ENCODE measurements around the gene PTPRT.

Gene PTPRT

DNA sequence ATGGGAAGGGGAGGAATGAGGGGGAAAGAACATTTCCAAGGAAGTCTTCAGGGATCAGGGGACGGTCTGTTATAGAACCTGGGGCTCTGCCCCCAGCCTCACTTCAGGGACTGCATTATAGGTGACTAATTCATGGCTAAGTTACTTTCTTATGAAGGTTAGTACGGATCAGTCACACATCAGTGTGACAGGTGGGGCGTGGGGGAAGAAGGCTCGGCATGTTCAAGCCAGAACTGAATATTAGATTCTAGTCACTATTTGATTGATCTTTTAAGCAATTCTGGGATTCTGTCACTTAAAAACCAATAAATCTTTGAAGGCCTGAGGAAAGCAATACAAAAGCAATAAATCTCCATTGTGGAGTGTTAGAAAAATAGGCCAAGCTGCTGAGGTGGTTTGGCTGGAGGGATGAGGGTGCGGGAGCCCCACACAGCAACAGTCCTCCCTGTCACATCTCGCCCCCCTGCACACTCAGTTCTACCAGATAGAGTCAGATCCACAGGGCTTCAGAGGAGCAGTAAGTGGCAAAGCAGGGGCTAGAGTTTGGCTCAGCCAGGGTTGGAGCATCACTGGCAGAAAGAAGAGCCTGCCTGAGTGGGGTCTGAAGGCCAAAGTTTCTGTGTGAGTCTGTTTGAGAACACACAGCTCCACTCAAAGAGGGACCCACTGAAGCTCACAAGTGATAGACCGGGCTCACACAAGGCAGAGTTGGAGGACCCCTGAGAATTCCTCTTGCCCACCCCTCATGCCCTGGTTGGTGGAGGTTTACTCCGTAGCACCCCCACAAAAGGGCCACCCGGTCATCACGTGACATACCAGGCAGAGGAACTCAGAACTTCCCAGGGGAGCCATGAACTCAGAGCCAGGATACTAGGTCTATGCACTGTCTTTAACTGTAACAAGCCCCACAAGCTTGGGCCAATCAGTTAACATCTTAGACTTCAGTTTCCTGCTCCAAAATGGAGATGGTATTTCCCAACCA, 843.2 kb downstream of the PTPRT start:
- H3K27ac ChIP-seq (ENCODE audit: low read depth, low read length), result no peak overlapping the region
- H3K36me3 ChIP-seq (ENCODE audit: insufficient read depth, low read length), result no peaks in the 10 kb centered on the region
- no peaks in the 10 kb centered on the region for H3K4me1 ChIP-seq (ENCODE audit: insufficient read depth, low read length)
- no peak overlapping the region for H3K9ac ChIP-seq (ENCODE audit: low read depth, low read length)
- WGBS, result 84% methylated on average over 10 of the region's 10 CpGs
- no peaks in the 10 kb centered on the region for H3K27me3 ChIP-seq (ENCODE audit: insufficient read depth, low read length)
- H3K4me3 ChIP-seq (ENCODE audit: low read length), result no peak overlapping the region
- no peaks in the 10 kb centered on the region for H3K9me3 ChIP-seq (ENCODE audit: insufficient read depth, low read depth, low read length)

- WGBS, result 74% methylated on average over 2 of the region's 2 CpGs
Observed at GRCh38 chr20:42341654-42342053, 848.1 kb downstream of the PTPRT start.

DNA sequence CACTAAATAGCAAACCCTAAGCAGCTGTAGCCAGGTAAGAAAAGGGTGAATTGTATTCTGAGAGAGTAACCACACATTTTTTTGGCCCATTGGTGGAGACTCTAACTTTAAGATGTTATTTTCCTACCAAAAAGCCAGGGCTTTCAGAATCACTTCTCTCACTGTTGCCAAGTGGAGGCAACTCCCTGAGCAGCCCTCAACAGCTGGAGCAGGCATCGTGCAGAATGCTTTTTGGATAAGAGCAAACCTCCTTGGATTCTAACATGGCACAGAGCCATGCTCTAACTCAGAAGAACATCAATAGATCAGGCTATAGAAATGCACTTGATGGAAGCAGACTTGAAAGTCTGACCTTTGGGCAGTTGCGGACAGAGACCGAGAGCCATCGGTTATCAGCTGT, 849.3 kb downstream of the PTPRT start:
- Histone ChIP-seq H3K9me3 (ENCODE audit: insufficient read depth, low read depth, low read length) (no peaks in the 10 kb centered on the region; the same call in 1 of the 2 replicates), H3K4me1 (ENCODE audit: insufficient read depth, low read length) (0 out of 2 replicates have a peak, but pooled peaks cover 4% of the 10 kb centered on the region), H3K27me3 (ENCODE audit: insufficient read depth, low read length) (no peaks in the 10 kb centered on the region), H3K27ac (ENCODE audit: low read depth, low read length) (no peak overlapping the region), H3K36me3 (ENCODE audit: insufficient read depth, low read length) (no peaks in the 10 kb centered on the region), H3K4me3 (ENCODE audit: low read length) (no peak overlapping the region), H3K9ac (ENCODE audit: low read depth, low read length) (no peak overlapping the region)
- 93% methylated on average over 4 of the region's 4 CpGs for WGBS

More at GRCh38 chr20:42341654-42342053, 848.1 kb downstream of the PTPRT start:
- H3K9me3 ChIP-seq (ENCODE audit: insufficient read depth, low read depth, low read length), result no peaks in the 10 kb centered on the region
- 0 out of 2 replicates have a peak, but pooled peaks cover 4% of the 10 kb centered on the region for H3K4me1 ChIP-seq (ENCODE audit: insufficient read depth, low read length)
- H3K27ac ChIP-seq (ENCODE audit: low read depth, low read length), result no peak overlapping the region
- no peaks in the 10 kb centered on the region for H3K36me3 ChIP-seq (ENCODE audit: insufficient read depth, low read length)
- no peak overlapping the region for H3K4me3 ChIP-seq (ENCODE audit: low read length)
- no peaks in the 10 kb centered on the region for H3K27me3 ChIP-seq (ENCODE audit: insufficient read depth, low read length)
- no peak overlapping the region for H3K9ac ChIP-seq (ENCODE audit: low read depth, low read length)

- no peaks in the 10 kb centered on the region for H3K27me3 ChIP-seq (ENCODE audit: insufficient read depth, low read length)
- 86% methylated on average over 5 of the region's 5 CpGs for WGBS
Observed at GRCh38 chr20:42338294-42339201, 851.2 kb downstream of the PTPRT start.

GRCh38 chr20:42336576-42336975, 853.1 kb downstream of the PTPRT start:
- H3K9ac ChIP-seq (ENCODE audit: low read depth, low read length), result no peak overlapping the region
- 0 out of 2 replicates have a peak, but pooled peaks cover 4% of the 10 kb centered on the region for H3K4me1 ChIP-seq (ENCODE audit: insufficient read depth, low read length)
- 100% methylated on average over 1 of the region's 1 CpG for WGBS
- no peak overlapping the region for H3K4me3 ChIP-seq (ENCODE audit: low read length)
- H3K27ac ChIP-seq (ENCODE audit: low read depth, low read length), result no peak overlapping the region
- H3K27me3 ChIP-seq (ENCODE audit: insufficient read depth, low read length), result no peaks in the 10 kb centered on the region
- no peaks in the 10 kb centered on the region for H3K36me3 ChIP-seq (ENCODE audit: insufficient read depth, low read length)
- H3K9me3 ChIP-seq (ENCODE audit: insufficient read depth, low read depth, low read length), result no peaks in the 10 kb centered on the region; the same call in 1 of the 2 replicates

More at GRCh38 chr20:42338294-42339201, 851.2 kb downstream of the PTPRT start:
- Histone ChIP-seq H3K9me3 (ENCODE audit: insufficient read depth, low read depth, low read length) (no peaks in the 10 kb centered on the region; the same call in 1 of the 2 replicates), H3K9ac (ENCODE audit: low read depth, low read length) (no peak overlapping the region), H3K27ac (ENCODE audit: low read depth, low read length) (no peak overlapping the region), H3K4me1 (ENCODE audit: insufficient read depth, low read length) (0 out of 2 replicates have a peak, but pooled peaks cover 4% of the 10 kb centered on the region), H3K4me3 (ENCODE audit: low read length) (no peak overlapping the region), H3K36me3 (ENCODE audit: insufficient read depth, low read length) (no peaks in the 10 kb centered on the region)

DNA sequence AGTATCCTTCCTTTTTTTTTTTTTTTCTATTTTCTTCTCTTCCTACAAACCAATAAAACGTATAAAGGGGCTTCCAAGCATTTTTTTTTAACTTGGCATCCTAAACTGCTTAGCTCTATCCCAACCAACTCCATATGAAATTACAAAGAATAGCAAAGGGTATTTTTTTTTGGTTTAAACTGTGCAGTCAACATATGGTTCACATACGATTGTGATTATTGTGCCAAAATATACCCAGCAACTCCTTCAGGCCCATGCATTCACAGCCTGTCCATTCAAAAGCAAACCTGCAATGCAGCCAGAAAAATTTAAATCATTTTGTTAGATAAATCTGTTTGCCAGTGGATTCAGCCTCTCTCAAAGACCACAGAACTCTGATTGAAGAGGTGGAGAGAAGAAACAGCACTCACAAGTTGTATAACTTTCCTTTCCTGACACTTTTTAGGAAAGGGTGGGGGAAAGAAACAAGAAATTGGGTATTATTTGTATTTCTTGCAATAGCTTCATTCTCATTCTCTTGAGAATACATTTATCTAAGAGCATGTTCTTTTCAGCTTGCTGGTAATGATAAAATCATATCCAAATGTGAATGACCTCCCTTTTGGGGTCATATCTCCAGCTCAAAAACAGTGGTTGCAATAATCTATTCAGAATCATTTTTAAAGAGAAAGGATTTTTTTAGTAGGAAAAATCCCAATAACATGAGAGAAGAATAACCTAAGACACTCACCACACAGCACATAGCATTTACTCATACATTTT, 870.3 kb downstream of the PTPRT start:
- Histone ChIP-seq H3K4me3 (ENCODE audit: low read length) (no peak overlapping the region), H3K36me3 (ENCODE audit: insufficient read depth, low read length) (no peaks in the 10 kb centered on the region), H3K27me3 (ENCODE audit: insufficient read depth, low read length) (no peaks in the 10 kb centered on the region), H3K9me3 (ENCODE audit: insufficient read depth, low read depth, low read length) (no peaks in the 10 kb centered on the region), H3K9ac (ENCODE audit: low read depth, low read length) (no peak overlapping the region), H3K27ac (ENCODE audit: low read depth, low read length) (no peak overlapping the region), H3K4me1 (ENCODE audit: insufficient read depth, low read length) (peaks cover 5% of the 10 kb centered on the region; the same call in 1 of the 2 replicates)
- 83% methylated on average over 2 of the region's 2 CpGs for WGBS

DNA sequence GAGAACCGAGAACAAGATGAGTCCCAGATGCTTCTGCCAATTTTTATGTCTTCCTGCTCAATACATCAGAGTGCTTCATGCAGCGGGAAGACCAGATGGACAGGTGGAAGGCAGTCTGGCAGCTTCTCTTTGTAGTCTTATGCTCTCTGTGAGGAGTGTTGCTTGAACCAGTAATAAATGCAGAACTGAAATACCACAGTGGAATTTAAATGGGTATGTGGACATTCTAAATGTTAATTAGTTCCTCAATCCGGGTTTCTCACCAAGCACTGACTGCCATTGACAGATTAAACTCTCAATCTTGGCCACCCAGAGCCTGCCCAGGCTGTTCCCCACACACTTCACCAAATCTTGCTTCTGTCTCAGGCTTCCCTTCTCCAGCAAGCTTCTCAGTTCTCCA, 876.0 kb downstream of the PTPRT start:
- WGBS, result 76% methylated on average over 3 of the region's 3 CpGs
- H3K36me3 ChIP-seq (ENCODE audit: insufficient read depth, low read length), result no peaks in the 10 kb centered on the region
- no peak overlapping the region for H3K4me3 ChIP-seq (ENCODE audit: low read length)
- H3K9ac ChIP-seq (ENCODE audit: low read depth, low read length), result no peak overlapping the region
- H3K4me1 ChIP-seq (ENCODE audit: insufficient read depth, low read length), result peaks cover 7% of the 10 kb centered on the region
- no peaks in the 10 kb centered on the region; the same call in 1 of the 2 replicates for H3K27me3 ChIP-seq (ENCODE audit: insufficient read depth, low read length)
- no peaks in the 10 kb centered on the region for H3K9me3 ChIP-seq (ENCODE audit: insufficient read depth, low read depth, low read length)
- H3K27ac ChIP-seq (ENCODE audit: low read depth, low read length), result no peak overlapping the region

- Histone ChIP-seq H3K27me3 (ENCODE audit: insufficient read depth, low read length) (no peaks in the 10 kb centered on the region; the same call in 1 of the 2 replicates), H3K9ac (ENCODE audit: low read depth, low read length) (no peak overlapping the region), H3K36me3 (ENCODE audit: insufficient read depth, low read length) (no peaks in the 10 kb centered on the region), H3K4me1 (ENCODE audit: insufficient read depth, low read length) (peaks cover 5% of the 10 kb centered on the region; the same call in 1 of the 2 replicates), H3K9me3 (ENCODE audit: insufficient read depth, low read depth, low read length) (no peaks in the 10 kb centered on the region), H3K27ac (ENCODE audit: low read depth, low read length) (no peak overlapping the region), H3K4me3 (ENCODE audit: low read length) (no peak overlapping the region)
- 78% methylated on average over 4 of the region's 4 CpGs for WGBS
Observed at GRCh38 chr20:42309050-42309449, 880.7 kb downstream of the PTPRT start.

GRCh38 chr20:42308171-42308570, 881.5 kb downstream of the PTPRT start:
- 81% methylated on average over 3 of the region's 4 CpGs for WGBS
- H3K27ac ChIP-seq (ENCODE audit: low read depth, low read length), result no peak overlapping the region
- H3K4me3 ChIP-seq (ENCODE audit: low read length), result no peak overlapping the region
- H3K4me1 ChIP-seq (ENCODE audit: insufficient read depth, low read length), result peaks cover 5% of the 10 kb centered on the region; the same call in 1 of the 2 replicates
- no peaks in the 10 kb centered on the region for H3K36me3 ChIP-seq (ENCODE audit: insufficient read depth, low read length)
- H3K9me3 ChIP-seq (ENCODE audit: insufficient read depth, low read depth, low read length), result no peaks in the 10 kb centered on the region
- H3K27me3 ChIP-seq (ENCODE audit: insufficient read depth, low read length), result no peaks in the 10 kb centered on the region; the same call in 1 of the 2 replicates
- no peak overlapping the region for H3K9ac ChIP-seq (ENCODE audit: low read depth, low read length)

- no peaks in the 10 kb centered on the region for H3K27me3 ChIP-seq (ENCODE audit: insufficient read depth, low read length)
- no peaks in the 10 kb centered on the region for H3K36me3 ChIP-seq (ENCODE audit: insufficient read depth, low read length)
- WGBS, result 93% methylated on average over 3 of the region's 3 CpGs
- H3K27ac ChIP-seq (ENCODE audit: low read depth, low read length), result no peak overlapping the region
- H3K4me3 ChIP-seq (ENCODE audit: low read length), result no peak overlapping the region
- no peaks in the 10 kb centered on the region for H3K4me1 ChIP-seq (ENCODE audit: insufficient read depth, low read length)
- no peak overlapping the region for H3K9ac ChIP-seq (ENCODE audit: low read depth, low read length)
- 0 out of 2 replicates have a peak, but pooled peaks cover 2% of the 10 kb centered on the region for H3K9me3 ChIP-seq (ENCODE audit: insufficient read depth, low read depth, low read length)
Observed at GRCh38 chr20:42295592-42295991, 894.1 kb downstream of the PTPRT start.

Measured in HUES64 (cell line).